CD14-positive monocyte (primary cell): Measurements from ENCODE around the gene CDKAL1. TPM values are rescaled to one million over a fixed set of nuclear protein-coding genes. Genes with fewer than 3 reads are reported as not detected.
"Not testable (repeated sequence)": the region's sequence is repeated elsewhere in the genome, so short reads cannot be mapped to it uniquely, and the experiment has no call there.

ENCODE experiments used
- DNase-seq, 3 donors: peaks; one replicate each; pipeline ENCODE4 v3.0.0-alpha.2; 2011 to 2022
- H2AFZ ChIP-seq: 2 replicates; pipeline ENCODE4 v1.6.0; 2012; ENCODE audit warnings: mild to moderate bottlenecking, low read depth, low read length, inconsistent platforms; ENCODE audit not compliant: insufficient read depth, poor library complexity, severe bottlenecking
- H3K27ac ChIP-seq, 2 donors: 1 replicate in 1 of 2; 2 replicates in 1 of 2; pipeline ENCODE4 v1.5.1; 2012 to 2013; ENCODE audit warnings: low read length in 2 of 2, control low read depth in 1 of 2, inconsistent platforms in 1 of 2, low read depth in 1 of 2, mild to moderate bottlenecking in 1 of 2
- H3K27me3 ChIP-seq, 2 donors: one replicate each; pipeline versions ENCODE4 v1.6.0 to v1.6.1; 2011 to 2013; ENCODE audit warnings: low read length in 2 of 2; ENCODE audit not compliant: control insufficient read depth in 2 of 2, insufficient read depth in 2 of 2
- H3K36me3 ChIP-seq, 2 donors: replicated peaks in 1 of 2; 1 replicate in 1 of 2; 2 replicates in 1 of 2; pipeline versions ENCODE4 v1.5.1 to v1.6.1; 2012 to 2013; ENCODE audit warnings: low read length in 2 of 2, control low read depth in 1 of 2, inconsistent platforms in 1 of 2, mild to moderate bottlenecking in 1 of 2; ENCODE audit not compliant: insufficient read depth in 2 of 2, control insufficient read depth in 1 of 2
- H3K4me1 ChIP-seq, 2 donors: 1 replicate in 1 of 2; 2 replicates in 1 of 2; pipeline versions ENCODE4 v1.5.1 to v1.6.1; 2012 to 2013; ENCODE audit warnings: low read length in 2 of 2, control low read depth in 1 of 2, inconsistent platforms in 1 of 2, mild to moderate bottlenecking in 1 of 2, moderate library complexity in 1 of 2; ENCODE audit not compliant: insufficient read depth in 2 of 2, control insufficient read depth in 1 of 2
- H3K4me2 ChIP-seq: replicated peaks from 2 replicates; pipeline ENCODE3; 2012; ENCODE audit warnings: low read length, moderate library complexity, mild to moderate bottlenecking; ENCODE audit not compliant: poor library complexity, severe bottlenecking; ENCODE audit errors: extremely low read depth
- H3K4me3 ChIP-seq, 3 experiments: fragments of 200-600 bp in 1 of 3; sonication (generic) in 1 of 3; replicated peaks in 1 of 3; 1 replicate in 2 of 3; 2 replicates in 1 of 3; pipeline ENCODE4 v1.5.1; 2011 to 2013; ENCODE audit warnings: low read length in 3 of 3, mild to moderate bottlenecking in 3 of 3, control low read depth in 2 of 3, low read depth in 2 of 3, inconsistent platforms in 1 of 3, moderate library complexity in 1 of 3
- H3K79me2 ChIP-seq: 2 replicates; pipeline ENCODE4 v1.6.0; 2012; ENCODE audit warnings: mild to moderate bottlenecking, control low read depth, inconsistent platforms, low read length, moderate library complexity; ENCODE audit not compliant: insufficient read depth
- H3K9ac ChIP-seq: 2 replicates; pipeline ENCODE4 v1.6.0; 2017; ENCODE audit warnings: low read length, mild to moderate bottlenecking; ENCODE audit not compliant: insufficient read depth, poor library complexity, severe bottlenecking
- H3K9me3 ChIP-seq, 2 donors: replicated peaks in 1 of 2; 1 replicate in 1 of 2; 2 replicates in 1 of 2; pipeline versions ENCODE4 v1.5.1 to v1.6.1; 2012 to 2013; ENCODE audit warnings: low read length in 2 of 2, control low read depth in 1 of 2; ENCODE audit not compliant: control insufficient read depth in 1 of 2, insufficient read depth in 1 of 2
- H4K20me1 ChIP-seq: 2 replicates; pipeline ENCODE4 v1.6.0; 2012; ENCODE audit warnings: mild to moderate bottlenecking, low read length, control low read depth, moderate library complexity; ENCODE audit not compliant: insufficient read depth
- H3K27ac Mint-ChIP-seq, 7 donors: one replicate each; pipeline ENCODE4 v1.8.0; 2020; ENCODE audit warnings: mild to moderate bottlenecking in 7 of 7, mixed read lengths in 7 of 7, moderate library complexity in 6 of 7, inconsistent platforms in 2 of 7
- H3K27me3 Mint-ChIP-seq, 3 donors: one replicate each; pipeline ENCODE4 v1.8.0; 2021 to 2022; ENCODE audit warnings: low read depth in 3 of 3, mild to moderate bottlenecking in 3 of 3, mixed read lengths in 3 of 3, moderate library complexity in 3 of 3, inconsistent platforms in 1 of 3
- H3K36me3 Mint-ChIP-seq, 2 donors: one replicate each; pipeline ENCODE4 v1.8.0; 2020; ENCODE audit warnings: mixed read lengths in 2 of 2, inconsistent platforms in 1 of 2, mild to moderate bottlenecking in 1 of 2
- H3K4me1 Mint-ChIP-seq: one replicate; pipeline ENCODE4 v1.8.0; 2020; ENCODE audit warnings: mild to moderate bottlenecking, mixed read lengths
- H3K4me3 Mint-ChIP-seq, 2 donors: one replicate each; pipeline ENCODE4 v1.8.0; 2020; ENCODE audit warnings: mild to moderate bottlenecking in 2 of 2, mixed read lengths in 2 of 2, moderate library complexity in 1 of 2
- H3K9me3 Mint-ChIP-seq, 7 donors: one replicate each; pipeline ENCODE4 v1.8.0; 2020 to 2022; ENCODE audit warnings: mixed read lengths in 7 of 7, mild to moderate bottlenecking in 6 of 7, moderate library complexity in 6 of 7, inconsistent platforms in 2 of 7
- CTCF ChIP-seq: fragments of 200-600 bp; IDR thresholded peaks from one replicate; pipeline ENCODE4 v1.8.0; 2022; ENCODE audit warnings: antibody characterized with exemption, mild to moderate bottlenecking
- WGBS: methylation state at CpG from one replicate; pipeline ENCODE4 v1.1.5; 2013; ENCODE audit warnings: missing lambda C conversion rate; ENCODE audit not compliant: insufficient coverage; 5-methylcytosine and 5-hydroxymethylcytosine counted together
- intact Hi-C, 2 donors: fragments of 100-400 bp; cut with micrococcal nuclease; formaldehyde crosslinking; loops; one replicate each; pipeline versions ENCODE4 v1.15.0 to v1.15.1; 2023
- polyA plus RNA-seq, 3 donors: library from polyadenylated mRNA; depleted of rRNA in 1 of 3; unstranded in 2 of 3; stranded (reverse) in 1 of 3; fragments of 300-500 nt in 2 of 3; fragments of >200 nt in 1 of 3; fragmentation: Illumina TruSeq in 2 of 3; gene quantifications; 1 replicate in 2 of 3; 2 replicates in 1 of 3; pipeline ENCODE4 v1.2.3, GENCODE V29; 2012 to 2021

CDKAL1 gene
- polyA plus RNA-seq, 3 donors = 3.2 to 12.4 (median 8.3) TPM

DNA sequence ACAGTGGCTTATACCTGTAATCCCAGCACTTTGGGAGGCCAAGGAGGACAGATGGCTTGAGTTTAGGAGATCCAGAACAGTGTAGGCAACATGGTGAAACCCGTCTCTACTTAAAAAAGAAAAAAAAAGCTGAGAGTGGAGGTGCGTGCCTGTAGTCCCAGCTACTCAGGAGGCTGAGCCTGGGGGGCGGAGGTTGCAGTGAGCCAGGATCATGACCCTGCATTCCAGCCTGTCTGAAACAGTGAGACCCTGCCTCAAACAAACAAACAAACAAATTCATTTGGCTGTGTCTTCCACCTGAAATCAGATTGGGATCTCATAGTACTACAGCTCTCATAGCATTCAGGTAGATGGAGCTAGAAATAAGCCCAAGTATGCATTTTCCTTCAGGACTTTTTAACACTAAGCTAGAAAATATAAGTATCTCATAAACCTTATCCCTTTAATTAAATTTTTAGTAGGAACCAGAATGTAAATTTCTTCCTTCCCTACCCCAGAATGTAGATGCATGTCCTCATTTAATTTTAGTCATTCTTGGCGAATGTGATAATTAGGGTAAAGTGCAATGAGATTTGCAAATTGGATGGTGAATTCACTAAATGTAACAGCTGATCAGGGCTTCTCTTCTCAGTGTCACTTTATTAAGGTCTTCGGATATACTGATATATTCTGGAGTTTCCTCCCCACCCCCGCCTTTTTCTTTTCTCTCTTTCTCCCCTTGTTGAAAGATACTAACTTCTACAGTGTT is 190.4 kb downstream of the CDKAL1 start:
- H3K9me3 ChIP-seq = no peaks in the 10 kb centered on the region
- DNase-seq = no peak
- peaks cover 2% of the 10 kb centered on the region for H3K4me1 Mint-ChIP-seq
- no peak overlapping the region for H3K9ac ChIP-seq
- intact Hi-C loops = no loop called here
- H3K4me3 ChIP-seq = no peak overlapping the region
- peaks cover 0 to 14% of the 10 kb centered on the region in 2 donors for H3K36me3 Mint-ChIP-seq
- H3K4me3 Mint-ChIP-seq = no peak overlapping the region
- H3K79me2 ChIP-seq = no peaks in the 10 kb centered on the region
- H3K27ac Mint-ChIP-seq = no peak overlapping the region
- H4K20me1 ChIP-seq = no peaks in the 10 kb centered on the region
- no peaks in the 10 kb centered on the region for H3K27me3 ChIP-seq
- H3K4me2 ChIP-seq = no peak overlapping the region
- H3K36me3 ChIP-seq = no peaks in the 10 kb centered on the region
- H3K4me1 ChIP-seq = no peaks in the 10 kb centered on the region
- WGBS = 50% methylated on average over 2 of the region's 6 CpGs
- H2AFZ ChIP-seq = no peak overlapping the region
- H3K27me3 Mint-ChIP-seq = no peaks in the 10 kb centered on the region
- TF ChIP-seq CTCF = no peak
- H3K9me3 Mint-ChIP-seq = peaks cover 0 to 3% (median 0%) of the 10 kb centered on the region in 7 donors
- H3K27ac ChIP-seq = no peak overlapping the region

DNA sequence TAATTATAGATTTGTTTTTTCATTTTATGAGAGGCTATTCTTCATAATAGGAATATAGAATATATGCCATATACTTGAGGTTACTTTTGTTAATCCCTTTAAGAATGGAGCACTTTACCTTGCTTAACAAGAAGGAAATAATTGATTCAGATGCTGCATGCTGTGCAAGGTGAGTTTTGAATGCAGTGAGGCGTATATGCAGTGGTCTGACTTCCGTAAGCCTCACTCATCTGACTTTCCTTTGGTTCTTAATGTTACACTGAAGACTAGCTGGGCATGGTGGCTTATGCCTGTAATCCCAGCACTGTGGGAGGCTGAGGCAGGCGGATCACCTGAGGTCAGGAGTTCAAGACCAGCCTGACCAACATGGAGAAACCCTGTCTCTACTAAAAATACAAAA is 191.0 kb downstream of the CDKAL1 start:
- H3K27ac ChIP-seq, H3K27me3 ChIP-seq, H3K27me3 Mint-ChIP-seq, H3K4me3 ChIP-seq, DNase-seq, H3K4me1 Mint-ChIP-seq, H3K36me3 ChIP-seq, H3K4me2 ChIP-seq, H2AFZ ChIP-seq, H3K9ac ChIP-seq, H3K9me3 Mint-ChIP-seq, H3K79me2 ChIP-seq, H3K27ac Mint-ChIP-seq, H3K4me3 Mint-ChIP-seq, H4K20me1 ChIP-seq, H3K4me1 ChIP-seq, intact Hi-C loops, H3K9me3 ChIP-seq: not testable (repeated sequence)
- 100% methylated on average over 2 of the region's 3 CpGs for WGBS
- H3K36me3 Mint-ChIP-seq = peaks cover 0 to 14% of the 10 kb centered on the region in 2 donors
